Activated naive CD8-positive, alpha-beta T cell treated with anti-CD3 and anti-CD28 coated beads for 36 hours (primary cell): ENCODE data around the gene AP1B1. TPM values are rescaled to one million over a fixed set of nuclear protein-coding genes. Genes with fewer than 3 reads are reported as not detected.
A peak's percentile ranks its signal among the peaks of the same experiment; 100 is the strongest.

Experiments used
- DNase-seq: peaks from one replicate; pipeline ENCODE4 v3.0.0; 2021
- H3K27ac Mint-ChIP-seq: one replicate; pipeline ENCODE4 v1.8.0; 2022; ENCODE audit warnings: mild to moderate bottlenecking, moderate library complexity, mixed read lengths
- H3K27me3 Mint-ChIP-seq: one replicate; pipeline ENCODE4 v1.8.0; 2022; ENCODE audit warnings: mild to moderate bottlenecking, mixed read lengths
- H3K36me3 Mint-ChIP-seq: one replicate; pipeline ENCODE4 v1.8.0; 2021; ENCODE audit warnings: mild to moderate bottlenecking, mixed read lengths
- H3K4me1 Mint-ChIP-seq: one replicate; pipeline ENCODE4 v1.8.0; 2021; ENCODE audit warnings: mixed read lengths
- H3K4me3 Mint-ChIP-seq: one replicate; pipeline ENCODE4 v1.8.0; 2022; ENCODE audit warnings: mild to moderate bottlenecking, moderate library complexity, mixed read lengths
- H3K9me3 Mint-ChIP-seq: one replicate; pipeline ENCODE4 v1.8.0; 2022; ENCODE audit warnings: mixed read lengths
- total RNA-seq, 2 experiments: library from RNA; stranded (reverse); gene quantifications; one replicate each; pipeline ENCODE4 v1.2.3, GENCODE V29; 2021

Gene AP1B1
- total RNA-seq, 2 experiments from 2014 or later, result 66.5 to 72.0 TPM

- H3K4me1 Mint-ChIP-seq, result no peaks in the 10 kb centered on the region
- peaks cover 2% of the 10 kb centered on the region for H3K36me3 Mint-ChIP-seq
- no peaks in the 10 kb centered on the region for H3K9me3 Mint-ChIP-seq
- H3K4me3 Mint-ChIP-seq, result no peak overlapping the region
- no peaks in the 10 kb centered on the region for H3K27me3 Mint-ChIP-seq
- no peak for DNase-seq
- no peak overlapping the region for H3K27ac Mint-ChIP-seq
These were observed 63.0 kb downstream of the AP1B1 start for GRCh38 chr22:29325356-29325755.

DNA sequence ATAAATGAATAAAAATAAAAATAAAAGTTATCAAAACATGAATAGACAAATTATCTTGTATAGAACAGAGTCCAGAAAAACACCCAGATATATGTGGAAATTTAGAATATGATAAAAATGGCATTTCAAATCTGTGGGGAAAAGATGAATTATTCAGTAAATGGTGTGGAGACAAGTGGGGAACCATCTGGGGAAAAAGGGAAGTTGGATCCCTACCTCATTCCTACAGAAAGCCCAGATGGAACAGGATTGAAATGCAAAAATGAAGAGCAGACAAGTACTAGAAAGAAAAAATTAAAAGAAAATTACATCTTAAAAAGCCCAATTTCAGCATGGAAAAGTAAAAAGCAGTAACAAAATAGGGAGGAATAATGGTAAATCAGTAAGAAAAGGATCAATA is 64.7 kb downstream of the AP1B1 start:
- no peaks in the 10 kb centered on the region for H3K36me3 Mint-ChIP-seq
- no peak for DNase-seq
- no peak overlapping the region for H3K4me3 Mint-ChIP-seq
- H3K27ac Mint-ChIP-seq, result no peak overlapping the region
- no peaks in the 10 kb centered on the region for H3K9me3 Mint-ChIP-seq
- H3K4me1 Mint-ChIP-seq, result no peaks in the 10 kb centered on the region
- no peaks in the 10 kb centered on the region for H3K27me3 Mint-ChIP-seq

GRCh38 chr22:29320546-29320945 is 67.8 kb downstream of the AP1B1 start:
- Mint-ChIP-seq H3K27me3 (peaks cover 15% of the 10 kb centered on the region), H3K4me3 (no peak overlapping the region), H3K9me3 (no peaks in the 10 kb centered on the region), H3K27ac (no peak overlapping the region), H3K36me3 (no peaks in the 10 kb centered on the region), H3K4me1 (no peaks in the 10 kb centered on the region)
- no peak for DNase-seq

DNA sequence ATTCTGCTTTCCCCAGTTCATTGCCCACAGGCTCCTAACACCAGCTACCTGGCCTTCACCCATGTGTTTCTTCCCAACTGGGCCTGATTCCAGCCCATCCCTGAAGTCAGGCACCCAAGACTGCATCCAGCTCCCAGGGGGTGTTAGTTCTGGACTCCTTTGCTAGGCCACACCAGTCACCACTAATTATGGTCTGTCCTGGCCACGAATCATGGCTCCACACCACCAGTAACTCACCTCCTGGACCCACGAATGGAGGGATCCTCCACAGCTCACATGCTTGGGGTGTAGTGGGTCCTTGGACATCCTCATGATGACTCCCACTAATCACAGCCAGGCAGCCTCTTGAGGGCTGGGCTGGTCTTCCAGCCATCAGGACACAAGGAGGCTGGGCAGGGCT is 69.3 kb downstream of the AP1B1 start:
- Mint-ChIP-seq H3K4me3 (no peak overlapping the region), H3K4me1 (peaks cover 6% of the 10 kb centered on the region), H3K27ac (no peak overlapping the region), H3K9me3 (no peaks in the 10 kb centered on the region), H3K27me3 (peaks cover 24% of the 10 kb centered on the region), H3K36me3 (no peaks in the 10 kb centered on the region)
- no peak for DNase-seq

DNA sequence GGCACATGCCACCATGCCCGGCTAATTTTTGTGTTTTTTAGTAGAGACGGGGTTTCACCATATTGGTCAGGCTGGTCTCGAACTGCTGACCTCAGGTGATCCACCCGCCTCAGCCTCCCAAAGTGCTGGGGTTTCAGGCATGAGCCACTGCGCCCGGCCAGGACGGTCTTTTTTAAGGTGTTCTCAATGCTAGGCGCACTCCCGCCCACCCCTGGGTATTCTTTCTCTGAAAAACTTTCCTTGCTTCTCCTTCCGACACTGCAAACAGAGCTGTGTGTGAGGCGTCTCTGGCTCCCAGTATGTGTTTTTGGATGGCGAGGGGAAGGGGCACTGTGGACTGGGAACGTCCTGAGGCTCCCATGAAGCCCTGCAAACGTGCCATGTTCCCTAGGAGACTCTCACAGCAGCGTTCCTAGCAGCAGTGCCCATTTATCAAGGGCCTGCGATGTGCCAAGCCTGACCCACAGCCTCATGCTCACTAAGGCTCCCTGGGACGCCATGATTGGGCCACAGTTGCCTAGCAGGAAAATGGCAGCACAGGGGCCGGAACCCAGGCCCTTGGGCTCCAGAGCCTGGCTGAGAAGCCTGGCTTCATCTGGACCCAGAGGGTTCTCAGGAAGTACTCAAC is 70.4 kb downstream of the AP1B1 start:
- Mint-ChIP-seq H3K36me3 (no peaks in the 10 kb centered on the region), H3K27ac (no peak overlapping the region), H3K27me3 (peaks cover 36% of the 10 kb centered on the region), H3K4me3 (no peak overlapping the region), H3K4me1 (peaks cover 12% of the 10 kb centered on the region), H3K9me3 (no peaks in the 10 kb centered on the region)
- DNase-seq, result no peak

DNA sequence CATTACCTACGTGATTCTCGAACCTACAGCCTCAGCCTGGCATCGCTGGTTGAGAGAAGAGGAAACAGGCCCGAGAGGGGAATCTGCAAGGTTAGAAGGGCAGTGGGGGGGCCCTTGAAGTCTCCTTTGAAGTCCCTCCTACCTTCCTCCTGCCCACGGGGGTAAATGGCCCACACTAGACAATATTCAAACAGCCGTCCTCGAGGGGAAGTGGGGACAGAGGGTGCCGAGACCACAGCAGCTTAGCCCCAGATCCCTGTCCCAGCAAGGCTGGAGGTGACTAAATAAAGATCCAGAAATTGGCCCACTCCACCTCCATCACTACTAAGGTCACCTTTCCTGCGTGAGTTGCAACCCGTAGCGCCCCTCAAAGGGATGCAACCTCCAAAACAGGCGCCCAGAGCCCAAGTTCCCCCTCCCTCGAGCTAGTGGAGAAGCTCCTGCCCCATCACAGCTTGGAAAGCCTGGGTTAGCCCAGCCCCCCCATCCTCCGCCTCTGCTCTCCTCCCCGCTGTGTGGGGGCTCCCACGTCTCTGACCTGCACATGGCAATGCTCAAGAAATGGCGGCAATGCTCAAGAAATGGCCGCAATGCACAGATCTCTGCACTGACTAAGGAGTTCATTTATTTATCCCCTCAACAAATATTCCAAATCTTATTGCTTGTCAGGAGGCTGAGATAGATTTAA is 72.1 kb downstream of the AP1B1 start:
- H3K27me3 Mint-ChIP-seq, result peaks cover 47% of the 10 kb centered on the region
- H3K27ac Mint-ChIP-seq, result no peak overlapping the region
- no peaks in the 10 kb centered on the region for H3K36me3 Mint-ChIP-seq
- peak overlapping the region; percentile 4 for H3K4me3 Mint-ChIP-seq
- no peaks in the 10 kb centered on the region for H3K9me3 Mint-ChIP-seq
- DNase-seq, result no peak
- H3K4me1 Mint-ChIP-seq, result peaks cover 14% of the 10 kb centered on the region

- no peak within 1 kb of the TSS for H3K27ac Mint-ChIP-seq
- no peaks in the 10 kb centered on the region for H3K36me3 Mint-ChIP-seq
- DNase-seq, result no peak
- H3K4me3 Mint-ChIP-seq, result peak within 1 kb of the TSS; percentile 15
- H3K27me3 Mint-ChIP-seq, result peaks cover 47% of the 10 kb centered on the region
- H3K9me3 Mint-ChIP-seq, result no peaks in the 10 kb centered on the region
- H3K4me1 Mint-ChIP-seq, result peaks cover 20% of the 10 kb centered on the region
These were observed 72.9 kb downstream of the AP1B1 start, which contains the start of gene RASL10A for GRCh38 chr22:29315286-29316140. RASL10A (minus strand) TSS chr22:29315697; CDS start chr22:29315246, 451 bp downstream.

- Mint-ChIP-seq H3K9me3 (no peaks in the 10 kb centered on the region), H3K27ac (no peak overlapping the region), H3K4me1 (peaks cover 20% of the 10 kb centered on the region), H3K27me3 (peaks cover 47% of the 10 kb centered on the region), H3K36me3 (no peaks in the 10 kb centered on the region), H3K4me3 (peak overlapping the region; percentile 15)
- no peak for DNase-seq
These were observed 73.7 kb downstream of the AP1B1 start for GRCh38 chr22:29314537-29315285.

- no peak for DNase-seq
- peak overlapping the region; percentile 15 for H3K4me3 Mint-ChIP-seq
- H3K36me3 Mint-ChIP-seq, result no peaks in the 10 kb centered on the region
- no peak overlapping the region for H3K27ac Mint-ChIP-seq
- H3K27me3 Mint-ChIP-seq, result peaks cover 47% of the 10 kb centered on the region
- H3K9me3 Mint-ChIP-seq, result no peaks in the 10 kb centered on the region
- peaks cover 22% of the 10 kb centered on the region for H3K4me1 Mint-ChIP-seq
These were observed 74.5 kb downstream of the AP1B1 start for GRCh38 chr22:29313576-29314466.

- Mint-ChIP-seq H3K4me1 (peaks cover 26% of the 10 kb centered on the region), H3K36me3 (no peaks in the 10 kb centered on the region), H3K9me3 (no peaks in the 10 kb centered on the region), H3K4me3 (no peak overlapping the region), H3K27ac (no peak overlapping the region), H3K27me3 (peaks cover 47% of the 10 kb centered on the region)
- DNase-seq, result peak; percentile 60
These were observed 75.2 kb downstream of the AP1B1 start for GRCh38 chr22:29313126-29313575.

DNA sequence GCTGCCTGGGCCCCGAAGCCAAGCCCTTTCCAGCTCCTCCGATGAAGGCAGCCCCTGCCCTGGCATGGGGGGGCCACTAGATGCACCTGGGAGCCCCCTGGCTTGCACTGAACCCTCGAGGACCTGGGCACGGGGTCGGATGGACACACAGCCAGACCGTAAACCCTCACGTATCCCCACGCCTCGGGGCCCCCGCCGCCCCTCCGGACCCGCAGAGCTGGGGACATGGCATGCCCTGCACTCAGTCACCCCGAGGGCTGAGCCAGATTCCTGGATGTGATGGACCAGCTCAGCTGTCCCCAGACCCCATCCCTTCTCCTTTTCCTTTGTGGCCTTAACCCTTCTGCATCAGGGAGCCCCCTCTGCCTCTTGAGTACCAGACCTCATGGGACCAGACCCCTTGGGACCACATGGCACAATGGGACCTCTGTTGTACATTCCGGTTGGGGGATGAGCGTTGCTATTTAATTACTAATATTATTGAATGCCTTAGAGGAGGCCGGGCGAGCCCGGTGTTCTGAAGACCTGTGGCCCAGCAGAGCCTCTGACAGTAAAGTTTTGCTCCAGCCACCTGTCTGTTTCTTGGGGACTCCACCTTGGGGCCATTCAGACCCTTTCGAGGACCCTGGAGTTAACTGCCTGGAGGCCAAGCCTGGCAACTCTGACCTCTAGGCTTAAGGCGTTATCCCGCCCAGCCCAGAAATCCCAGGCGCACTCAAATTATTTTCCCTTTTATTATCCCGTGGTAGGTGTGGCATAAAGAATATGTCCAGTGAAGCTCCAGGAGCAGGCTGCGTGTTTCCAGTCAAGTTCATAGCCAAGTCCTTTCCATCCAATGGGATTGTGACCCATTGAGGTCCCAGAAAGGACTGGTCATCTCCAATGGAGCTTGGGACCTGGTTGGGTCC is 75.9 kb downstream of the AP1B1 start:
- Mint-ChIP-seq H3K36me3 (no peaks in the 10 kb centered on the region), H3K4me1 (peaks cover 28% of the 10 kb centered on the region), H3K27me3 (peaks cover 47% of the 10 kb centered on the region), H3K4me3 (no peak overlapping the region), H3K27ac (no peak overlapping the region), H3K9me3 (no peaks in the 10 kb centered on the region)
- no peak for DNase-seq

DNA sequence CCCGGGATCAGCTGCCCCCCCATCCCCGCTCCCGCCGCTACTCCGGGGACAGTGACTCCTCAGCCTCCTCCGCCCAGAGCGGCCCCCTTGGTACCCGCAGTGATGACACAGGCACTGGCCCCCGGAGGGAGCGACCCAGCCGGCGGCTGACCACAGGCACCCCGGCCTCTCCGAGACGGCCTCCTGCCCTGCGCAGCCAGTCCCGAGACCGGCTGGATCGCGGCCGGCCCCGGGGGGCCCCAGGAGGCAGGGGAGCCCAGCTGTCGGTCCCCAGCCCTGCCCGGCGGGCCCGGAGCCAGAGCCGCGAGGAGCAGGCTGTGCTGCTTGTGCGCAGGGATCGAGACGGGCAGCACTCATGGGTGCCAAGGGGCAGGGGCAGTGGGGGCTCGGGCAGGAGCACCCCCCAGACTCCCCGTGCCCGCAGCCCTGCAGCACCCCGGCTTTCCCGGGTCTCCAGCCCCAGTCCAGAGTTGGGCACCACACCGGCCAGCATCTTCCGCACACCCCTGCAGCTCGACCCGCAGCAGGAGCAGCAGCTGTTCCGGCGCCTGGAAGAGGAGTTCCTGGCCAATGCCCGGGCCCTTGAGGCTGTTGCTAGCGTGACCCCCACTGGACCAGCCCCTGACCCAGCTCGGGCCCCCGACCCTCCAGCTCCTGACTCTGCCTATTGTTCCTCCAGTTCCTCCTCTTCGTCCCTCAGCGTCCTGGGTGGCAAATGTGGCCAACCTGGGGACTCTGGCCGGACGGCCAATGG is 76.7 kb downstream of the AP1B1 start:
- Mint-ChIP-seq H3K27me3 (peaks cover 40% of the 10 kb centered on the region), H3K4me1 (peaks cover 30% of the 10 kb centered on the region), H3K9me3 (no peaks in the 10 kb centered on the region), H3K36me3 (no peaks in the 10 kb centered on the region), H3K27ac (no peak overlapping the region), H3K4me3 (no peak overlapping the region)
- DNase-seq, result no peak
